Measurements from ENCODE around the gene NNT. TPM values are rescaled to one million over a fixed set of nuclear protein-coding genes. Genes with fewer than 3 reads are reported as not detected.
A peak's percentile ranks its signal among the peaks of the same experiment; 100 is the strongest.

Gene NNT
- total and polyA plus RNA-seq, 9 of the 15 experiments (the other 6 are each of a cell fraction or from before 2014, with no cell fraction given) = 21.9 to 68.6 (median 42.2) TPM

- TF ChIP-seq TOE1 (IDR thresholded peaks at IDR 0.05; ENCODE audit: borderline replicate concordance) (no peak), TOE1 (CRISPR knock-in tag; IDR thresholded peaks at IDR 0.05; ENCODE audit: borderline replicate concordance, low read depth) (no peak), ZNF561 (CRISPR knock-in tag; conservative IDR thresholded peaks at IDR 0.05) (no peak), ZNF449 (CRISPR knock-in tag; IDR thresholded peaks at IDR 0.05) (no peak), E4F1 (CRISPR knock-in tag; IDR thresholded peaks at IDR 0.05; ENCODE audit: borderline replicate concordance) (no peak), MED1 (CRISPR knock-in tag; IDR thresholded peaks at IDR 0.05; ENCODE audit: borderline replicate concordance) (no peak), ZBTB8A (IDR thresholded peaks at IDR 0.05; ENCODE audit: partially characterized antibody) (no peak), ZZZ3 (IDR thresholded peaks at IDR 0.05) (no peak), GATAD2B (IDR thresholded peaks at IDR 0.05; ENCODE audit: borderline replicate concordance) (peak; percentile 24; the same call in 1 of the 2 replicates), RFX5 (IDR thresholded peaks at IDR 0.05; ENCODE audit: low read depth, low read length) (no peak), ZBTB11 (CRISPR knock-in tag; IDR thresholded peaks at IDR 0.05) (no peak), HOXB6 (CRISPR knock-in tag; IDR thresholded peaks at IDR 0.05; ENCODE audit: borderline replicate concordance) (no peak), ZBTB49 (CRISPR knock-in tag; IDR thresholded peaks at IDR 0.05; ENCODE audit: borderline replicate concordance) (no peak), STAT5B (CRISPR knock-in tag; IDR thresholded peaks at IDR 0.05) (no peak)
Measured at GRCh38 chr5:43631182-43631910, 28.4 kb downstream of the NNT start (continued).

All from K562 (cell line).